Right atrium auricular region (tissue), 2 donors: ENCODE measurements around the gene S100A3. TPM values are rescaled to one million over a fixed set of nuclear protein-coding genes. Genes with fewer than 3 reads are reported as not detected.

Experiments used
- DNase-seq: peaks from one replicate; pipeline ENCODE4 v3.0.0-alpha.2; 2019; ENCODE audit warnings: low spot score
- H3K27ac ChIP-seq, 2 donors: fragments of 200-600 bp; sonication (generic); 1 replicate in 1 of 2; 2 replicates in 1 of 2; pipeline ENCODE4 v1.5.1; 2016 to 2019
- H3K27me3 ChIP-seq, 2 donors: fragments of 200-600 bp; sonication (generic); one replicate each; pipeline versions ENCODE4 v1.5.1 to v1.6.0; 2017 to 2019
- H3K36me3 ChIP-seq: fragments of 200-600 bp; sonication (generic); one replicate; pipeline ENCODE4 v1.5.1; 2016
- H3K4me1 ChIP-seq, 2 donors: fragments of 200-600 bp; sonication (generic); one replicate each; pipeline versions ENCODE4 v1.5.1 to v1.6.0; 2017 to 2019
- H3K4me3 ChIP-seq, 2 donors: fragments of 200-600 bp; sonication (generic); 1 replicate in 1 of 2; 2 replicates in 1 of 2; pipeline ENCODE4 v1.5.1; 2017 to 2019; ENCODE audit warnings: mild to moderate bottlenecking in 1 of 2, moderate library complexity in 1 of 2
- H3K9me3 ChIP-seq, 2 donors: fragments of 200-600 bp; sonication (generic); one replicate each; pipeline ENCODE4 v1.5.1; 2019
- total RNA-seq, 2 donors: library from RNA; depleted of rRNA; stranded (reverse); fragments of >200 nt; gene quantifications; one replicate each; pipeline ENCODE4 v1.1.0, GENCODE V29; 2016
- TF ChIP-seq, protein P1 (sequence below), 2 donors: fragments of 200-600 bp; sonication (generic); IDR thresholded peaks; one replicate each; pipeline ENCODE4 v1.5.1; 2019; ENCODE audit warnings: antibody characterized with exemption in 2 of 2

The S100A3 gene
- total RNA-seq, 2 donors from 2014 or later, result 1.8 to 3.4 TPM

DNA sequence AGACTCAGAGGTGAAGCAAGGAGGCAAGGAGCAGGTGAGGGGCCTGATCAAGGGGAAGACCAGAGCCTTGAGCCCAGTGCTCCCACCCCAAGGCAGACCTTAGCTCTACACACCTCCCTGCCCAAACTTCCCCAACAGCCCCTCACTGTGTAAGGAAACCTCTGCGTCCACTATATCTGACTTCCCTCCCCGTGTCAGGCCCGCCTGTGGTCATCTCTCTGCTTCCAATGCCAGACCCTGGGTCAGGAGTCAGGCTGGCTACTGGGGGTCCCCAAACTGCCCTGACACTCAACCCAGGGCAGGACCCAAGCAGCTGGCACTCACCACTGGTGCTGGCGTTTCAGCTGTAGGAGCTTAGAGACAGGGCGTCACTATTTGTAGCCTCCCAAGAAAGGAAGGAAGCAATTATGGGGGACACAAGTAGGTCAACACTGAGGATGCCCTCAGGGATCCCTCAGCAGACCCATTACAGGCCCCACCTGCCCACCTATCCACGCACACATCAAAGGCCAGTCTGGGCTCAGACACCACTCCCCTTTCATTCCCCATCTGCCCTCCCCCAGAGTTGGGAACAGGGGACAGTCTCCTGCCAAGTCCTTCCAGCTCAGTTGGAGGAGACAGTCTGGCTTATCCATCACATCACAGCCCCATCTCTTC lies 811 bp upstream of the S100A3 start:
- TF ChIP-seq, protein P1, sequence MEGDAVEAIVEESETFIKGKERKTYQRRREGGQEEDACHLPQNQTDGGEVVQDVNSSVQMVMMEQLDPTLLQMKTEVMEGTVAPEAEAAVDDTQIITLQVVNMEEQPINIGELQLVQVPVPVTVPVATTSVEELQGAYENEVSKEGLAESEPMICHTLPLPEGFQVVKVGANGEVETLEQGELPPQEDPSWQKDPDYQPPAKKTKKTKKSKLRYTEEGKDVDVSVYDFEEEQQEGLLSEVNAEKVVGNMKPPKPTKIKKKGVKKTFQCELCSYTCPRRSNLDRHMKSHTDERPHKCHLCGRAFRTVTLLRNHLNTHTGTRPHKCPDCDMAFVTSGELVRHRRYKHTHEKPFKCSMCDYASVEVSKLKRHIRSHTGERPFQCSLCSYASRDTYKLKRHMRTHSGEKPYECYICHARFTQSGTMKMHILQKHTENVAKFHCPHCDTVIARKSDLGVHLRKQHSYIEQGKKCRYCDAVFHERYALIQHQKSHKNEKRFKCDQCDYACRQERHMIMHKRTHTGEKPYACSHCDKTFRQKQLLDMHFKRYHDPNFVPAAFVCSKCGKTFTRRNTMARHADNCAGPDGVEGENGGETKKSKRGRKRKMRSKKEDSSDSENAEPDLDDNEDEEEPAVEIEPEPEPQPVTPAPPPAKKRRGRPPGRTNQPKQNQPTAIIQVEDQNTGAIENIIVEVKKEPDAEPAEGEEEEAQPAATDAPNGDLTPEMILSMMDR (IDR thresholded peaks at IDR 0.05), result no peak
- Histone ChIP-seq H3K9me3 (no peaks in the 10 kb centered on the region), H3K36me3 (no peaks in the 10 kb centered on the region), H3K27ac (peak overlapping the region; percentile 52 to 70), H3K4me3 (no peak overlapping the region), H3K27me3 (no peaks in the 10 kb centered on the region), H3K4me1 (peaks cover 0 to 73% of the 10 kb centered on the region in 2 donors)
- no peak for DNase-seq

DNA sequence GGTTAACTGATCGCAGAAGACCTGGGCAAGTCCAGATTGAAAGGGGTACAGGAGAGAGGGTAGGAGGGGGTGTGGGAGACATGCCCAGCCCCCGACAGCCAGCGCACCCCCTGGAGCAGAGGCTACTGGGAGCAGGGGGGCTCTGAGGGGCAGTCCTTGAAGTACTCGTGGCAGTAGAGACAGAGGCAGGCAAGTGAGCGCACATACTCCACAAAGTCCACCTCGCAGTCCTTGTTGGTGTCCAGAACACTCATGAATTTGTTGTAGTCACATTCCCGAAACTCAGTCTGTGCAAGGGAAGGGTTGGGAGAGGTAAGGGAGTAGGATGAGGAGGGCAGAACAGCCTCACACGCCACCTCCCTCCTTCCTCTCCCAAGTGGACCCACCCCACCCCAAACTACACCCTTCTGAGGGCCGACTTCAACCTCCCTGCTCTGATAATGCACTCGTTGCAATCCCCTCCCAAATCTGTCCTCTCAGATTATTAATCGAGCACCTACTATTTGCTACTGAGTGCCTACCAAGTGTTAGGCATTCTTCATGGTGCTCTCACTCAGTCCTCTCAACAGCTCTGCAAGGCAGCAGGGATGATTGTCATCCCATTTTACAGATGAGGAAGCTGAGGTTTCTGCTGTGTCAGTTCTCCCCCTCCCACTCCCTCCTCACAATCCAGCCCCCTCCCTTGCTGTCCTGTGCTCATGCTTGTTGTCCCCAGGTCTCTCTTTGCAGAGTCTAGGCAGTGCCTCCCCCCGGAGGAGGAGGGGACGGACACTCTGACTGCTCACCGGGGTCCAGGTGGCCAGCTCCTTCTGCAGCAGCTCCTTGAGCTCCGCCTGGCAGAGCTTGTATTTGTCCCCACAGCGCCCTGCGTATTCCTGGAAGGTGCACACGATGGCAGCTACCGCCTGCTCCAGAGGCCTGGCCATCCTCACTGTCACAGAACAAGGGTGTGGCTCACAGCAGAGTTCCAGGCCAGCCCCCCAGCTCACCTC lies 1.2 kb downstream of the S100A3 start:
- H3K4me3 ChIP-seq, result no peak overlapping the region
- peaks cover 0 to 76% of the 10 kb centered on the region in 2 donors for H3K4me1 ChIP-seq
- no peak for DNase-seq
- H3K27me3 ChIP-seq, result no peaks in the 10 kb centered on the region
- peak overlapping the region in 1 of 2 donors; percentile 70 for H3K27ac ChIP-seq
- H3K9me3 ChIP-seq, result no peaks in the 10 kb centered on the region
- TF ChIP-seq, protein P1 (IDR thresholded peaks at IDR 0.05), result no peak
- no peaks in the 10 kb centered on the region for H3K36me3 ChIP-seq

DNA sequence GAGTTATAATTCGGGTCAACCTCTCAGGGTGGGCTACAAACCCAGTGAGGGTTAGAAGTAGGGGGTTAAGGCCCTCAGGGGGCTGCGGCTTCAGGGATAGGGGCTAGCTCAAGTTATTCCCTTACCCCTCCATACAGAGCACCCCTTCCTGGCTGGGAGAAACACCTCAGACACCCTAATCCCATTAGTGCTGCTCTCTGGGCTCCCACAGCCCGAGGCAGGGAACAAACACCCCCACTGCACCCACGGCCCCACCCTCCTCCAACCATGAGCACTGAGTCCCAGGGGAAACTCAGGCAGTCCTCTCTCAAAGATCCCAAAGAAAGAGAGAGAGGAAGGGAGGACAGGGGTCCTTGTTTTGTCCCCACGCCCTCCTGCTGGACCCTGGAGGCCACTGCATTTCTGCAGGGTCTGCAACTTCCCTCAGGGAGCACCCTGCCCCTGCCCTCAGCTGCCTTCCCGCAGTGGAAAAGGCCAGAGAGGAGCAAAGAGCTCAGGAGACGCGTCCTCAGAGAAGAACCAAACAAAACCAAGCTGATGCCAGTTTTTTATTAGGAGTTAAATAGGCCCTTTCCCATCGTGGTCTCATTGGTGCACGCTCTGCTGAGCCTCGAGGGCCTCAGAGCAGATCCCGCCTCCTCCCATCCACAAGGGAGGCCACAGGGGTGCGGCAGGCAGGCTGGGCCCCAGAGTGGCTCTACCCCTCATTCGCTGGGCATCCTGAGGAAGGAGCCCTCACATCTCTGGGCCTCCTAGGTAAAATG lies 2.1 kb downstream of the S100A3 start:
- H3K27ac ChIP-seq, result no peak overlapping the region
- no peaks in the 10 kb centered on the region for H3K9me3 ChIP-seq
- peaks cover 0 to 83% of the 10 kb centered on the region in 2 donors for H3K4me1 ChIP-seq
- no peaks in the 10 kb centered on the region for H3K27me3 ChIP-seq
- DNase-seq, result no peak
- no peaks in the 10 kb centered on the region for H3K36me3 ChIP-seq
- TF ChIP-seq, protein P1 (IDR thresholded peaks at IDR 0.05), result no peak
- H3K4me3 ChIP-seq, result no peak overlapping the region

DNA sequence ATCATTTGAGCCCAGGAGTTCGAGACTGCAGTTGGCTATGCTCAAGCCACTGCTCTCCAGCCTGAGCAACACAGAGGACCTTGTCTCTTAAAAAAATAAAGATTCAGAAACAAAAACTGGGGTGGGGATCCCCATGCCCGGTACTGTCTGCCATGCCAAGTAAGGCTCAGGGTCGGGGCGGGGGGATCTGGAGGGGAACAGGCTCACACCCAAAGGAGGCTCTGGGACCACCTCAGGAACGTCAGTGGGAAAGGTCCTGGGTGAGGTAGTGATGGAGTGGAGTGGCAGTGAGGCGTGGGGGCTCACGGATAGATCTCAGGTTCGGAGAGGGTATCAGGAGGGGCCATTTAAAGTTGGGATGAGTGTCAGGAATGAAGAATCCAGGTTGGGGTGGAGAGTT lies 2.7 kb downstream of the S100A3 start:
- Histone ChIP-seq H3K36me3 (no peaks in the 10 kb centered on the region), H3K4me3 (peak overlapping the region in 1 of 2 donors; percentile 46), H3K4me1 (peaks cover 0 to 85% of the 10 kb centered on the region in 2 donors)

More for the DNA sequence above, 2.7 kb downstream of the S100A3 start:
- Histone ChIP-seq H3K27me3 (no peaks in the 10 kb centered on the region), H3K9me3 (no peaks in the 10 kb centered on the region), H3K27ac (peak overlapping the region; percentile 83)
- no peak for DNase-seq
- TF ChIP-seq, protein P1 (IDR thresholded peaks at IDR 0.05), result no peak
